BLaER1 (cell line): ENCODE measurements around the gene ATG2A.
A peak's percentile ranks its signal among the peaks of the same experiment; 100 is the strongest.

ENCODE experiments used
- H3K27ac ChIP-seq: shearing (Covaris generic); formaldehyde crosslinking; 2 replicates; pipeline ENCODE4 v1.8.1; 2022
- H3K27me3 ChIP-seq: shearing (Covaris generic); formaldehyde crosslinking; 2 replicates; pipeline ENCODE4 v1.8.1; 2022
- H3K36me3 ChIP-seq: shearing (Covaris generic); formaldehyde crosslinking; 2 replicates; pipeline ENCODE4 v1.8.1; 2022
- H3K4me1 ChIP-seq: shearing (Covaris generic); formaldehyde crosslinking; 2 replicates; pipeline ENCODE4 v1.8.1; 2022
- H3K4me2 ChIP-seq: shearing (Covaris generic); formaldehyde crosslinking; 2 replicates; pipeline ENCODE4 v1.8.1; 2022
- H3K4me3 ChIP-seq: shearing (Covaris generic); formaldehyde crosslinking; 2 replicates; pipeline ENCODE4 v1.8.1; 2022
- H3K9ac ChIP-seq: shearing (Covaris generic); formaldehyde crosslinking; 2 replicates; pipeline ENCODE4 v1.8.1; 2022
- H3K9me3 ChIP-seq: shearing (Covaris generic); formaldehyde crosslinking; 2 replicates; pipeline ENCODE4 v1.8.1; 2022
- H4K20me1 ChIP-seq: shearing (Covaris generic); formaldehyde crosslinking; 2 replicates; pipeline ENCODE4 v1.8.1; 2022
- Cebpa-rat ChIP-seq: shearing (Covaris generic); IDR thresholded peaks from 2 replicates; pipeline ENCODE4 v1.8.1; 2022

The ATG2A gene

GRCh38 chr11:64916040-64916774 is 802 bp downstream of the ATG2A start:
- H3K4me1 ChIP-seq, result peaks cover 61% of the 10 kb centered on the region

GRCh38 chr11:64915376-64915887 is 1.6 kb downstream of the ATG2A start:
- Histone ChIP-seq H3K27ac (peak overlapping the region; percentile 89), H3K27me3 (no peaks in the 10 kb centered on the region), H3K4me3 (peak overlapping the region; percentile 90), H4K20me1 (peaks cover 19% of the 10 kb centered on the region; the same call in 1 of the 2 replicates), H3K36me3 (peaks cover 41% of the 10 kb centered on the region), H3K9ac (peak overlapping the region; percentile 97), H3K4me2 (peak overlapping the region; percentile 100), H3K9me3 (no peaks in the 10 kb centered on the region), H3K4me1 (peaks cover 53% of the 10 kb centered on the region)
- TF ChIP-seq Cebpa-rat, result no peak

More at GRCh38 chr11:64916040-64916774, 802 bp downstream of the ATG2A start:
- peak overlapping the region; percentile 100 for H3K4me2 ChIP-seq
- peak overlapping the region; percentile 97 for H3K9ac ChIP-seq
- H3K36me3 ChIP-seq, result peaks cover 33% of the 10 kb centered on the region
- H4K20me1 ChIP-seq, result peaks cover 19% of the 10 kb centered on the region; the same call in 1 of the 2 replicates
- TF ChIP-seq Cebpa-rat, result no peak
- H3K4me3 ChIP-seq, result peak overlapping the region; percentile 90
- H3K27me3 ChIP-seq, result no peaks in the 10 kb centered on the region
- H3K27ac ChIP-seq, result peak overlapping the region; percentile 89
- no peaks in the 10 kb centered on the region for H3K9me3 ChIP-seq

DNA sequence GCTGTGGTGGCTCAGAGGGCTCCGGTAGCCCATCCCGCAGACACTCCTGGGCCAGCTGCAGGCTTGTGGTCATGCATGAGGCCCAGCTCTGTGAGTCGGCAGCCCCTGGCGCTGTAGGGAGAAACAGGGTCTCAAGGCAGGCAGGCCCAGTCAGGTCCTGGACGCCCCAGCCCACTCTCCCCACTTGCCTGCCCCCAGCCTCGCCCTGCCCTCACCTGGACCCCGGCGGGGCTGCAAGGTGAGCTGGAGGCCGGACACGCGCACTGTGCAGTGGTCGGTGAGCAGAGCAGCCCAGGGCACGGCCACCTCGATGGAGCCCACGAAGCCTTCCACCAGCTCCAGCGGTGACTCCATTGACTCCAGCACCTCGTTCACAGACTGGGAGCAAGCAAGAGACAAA is 2.9 kb downstream of the ATG2A start:
- H4K20me1 ChIP-seq, result peaks cover 19% of the 10 kb centered on the region; the same call in 1 of the 2 replicates
- H3K27me3 ChIP-seq, result no peaks in the 10 kb centered on the region
- no peak overlapping the region for H3K27ac ChIP-seq
- H3K9me3 ChIP-seq, result no peaks in the 10 kb centered on the region
- no peak for TF ChIP-seq Cebpa-rat
- 0 out of 2 replicates have a peak overlapping the region, but pooled peaks have one; percentile 18 for H3K9ac ChIP-seq
- H3K4me1 ChIP-seq, result peaks cover 40% of the 10 kb centered on the region
- H3K36me3 ChIP-seq, result peaks cover 54% of the 10 kb centered on the region
- no peak overlapping the region for H3K4me2 ChIP-seq
- no peak overlapping the region for H3K4me3 ChIP-seq

GRCh38 chr11:64913171-64913727 is 3.8 kb downstream of the ATG2A start:
- TF ChIP-seq Cebpa-rat, result no peak
- Histone ChIP-seq H3K27ac (no peak overlapping the region), H3K4me2 (no peak overlapping the region), H3K36me3 (peaks cover 63% of the 10 kb centered on the region), H3K9ac (no peak overlapping the region), H3K27me3 (no peaks in the 10 kb centered on the region), H3K9me3 (no peaks in the 10 kb centered on the region), H3K4me1 (peaks cover 32% of the 10 kb centered on the region), H4K20me1 (peaks cover 19% of the 10 kb centered on the region; the same call in 1 of the 2 replicates), H3K4me3 (no peak overlapping the region)

- H3K27ac ChIP-seq, result peak overlapping the region; percentile 64; the same call in 1 of the 2 replicates
- peaks cover 78% of the 10 kb centered on the region for H3K36me3 ChIP-seq
- H3K4me3 ChIP-seq, result no peak overlapping the region
- H3K4me2 ChIP-seq, result no peak overlapping the region
- peaks cover 16% of the 10 kb centered on the region; the same call in 1 of the 2 replicates for H4K20me1 ChIP-seq
- no peaks in the 10 kb centered on the region for H3K9me3 ChIP-seq
- no peaks in the 10 kb centered on the region for H3K27me3 ChIP-seq
- peaks cover 24% of the 10 kb centered on the region for H3K4me1 ChIP-seq
- peak overlapping the region; percentile 50; the same call in 1 of the 2 replicates for H3K9ac ChIP-seq
- TF ChIP-seq Cebpa-rat, result no peak
These were observed 5.3 kb downstream of the ATG2A start for GRCh38 chr11:64911689-64912088.

GRCh38 chr11:64911142-64911541 is 5.9 kb downstream of the ATG2A start:
- H3K27me3 ChIP-seq, result no peaks in the 10 kb centered on the region
- H3K27ac ChIP-seq, result 0 out of 2 replicates have a peak overlapping the region, but pooled peaks have one; percentile 64
- peaks cover 11% of the 10 kb centered on the region; the same call in 1 of the 2 replicates for H4K20me1 ChIP-seq
- H3K36me3 ChIP-seq, result peaks cover 84% of the 10 kb centered on the region
- no peak for TF ChIP-seq Cebpa-rat
- H3K9ac ChIP-seq, result 0 out of 2 replicates have a peak overlapping the region, but pooled peaks have one; percentile 50
- H3K9me3 ChIP-seq, result no peaks in the 10 kb centered on the region
- H3K4me3 ChIP-seq, result no peak overlapping the region
- H3K4me1 ChIP-seq, result peaks cover 21% of the 10 kb centered on the region
- no peak overlapping the region for H3K4me2 ChIP-seq

- H3K9ac ChIP-seq, result peak overlapping the region; percentile 15; the same call in 1 of the 2 replicates
- peaks cover 15% of the 10 kb centered on the region for H3K4me1 ChIP-seq
- TF ChIP-seq Cebpa-rat, result no peak
- no peaks in the 10 kb centered on the region for H3K9me3 ChIP-seq
- H4K20me1 ChIP-seq, result peaks cover 5% of the 10 kb centered on the region; the same call in 1 of the 2 replicates
- no peaks in the 10 kb centered on the region for H3K27me3 ChIP-seq
- no peak overlapping the region for H3K4me3 ChIP-seq
- peaks cover 90% of the 10 kb centered on the region for H3K36me3 ChIP-seq
- no peak overlapping the region for H3K4me2 ChIP-seq
- H3K27ac ChIP-seq, result no peak overlapping the region
These were observed 6.4 kb downstream of the ATG2A start for GRCh38 chr11:64910451-64911093.

GRCh38 chr11:64909653-64910343 is 7.2 kb downstream of the ATG2A start:
- Histone ChIP-seq H3K9ac (no peak overlapping the region), H3K36me3 (peaks cover 97% of the 10 kb centered on the region), H3K4me3 (no peak overlapping the region), H3K9me3 (no peaks in the 10 kb centered on the region), H3K27me3 (no peaks in the 10 kb centered on the region), H3K27ac (no peak overlapping the region), H3K4me1 (peaks cover 9% of the 10 kb centered on the region), H3K4me2 (no peak overlapping the region), H4K20me1 (no peaks in the 10 kb centered on the region)
- no peak for TF ChIP-seq Cebpa-rat

GRCh38 chr11:64908766-64909165 is 8.2 kb downstream of the ATG2A start:
- no peak overlapping the region for H3K4me2 ChIP-seq
- H3K36me3 ChIP-seq, result peaks cover 100% of the 10 kb centered on the region
- no peaks in the 10 kb centered on the region for H4K20me1 ChIP-seq
- peaks cover 9% of the 10 kb centered on the region for H3K4me1 ChIP-seq
- H3K4me3 ChIP-seq, result no peak overlapping the region
- no peak overlapping the region for H3K27ac ChIP-seq
- H3K9me3 ChIP-seq, result no peaks in the 10 kb centered on the region
- H3K27me3 ChIP-seq, result no peaks in the 10 kb centered on the region
- no peak for TF ChIP-seq Cebpa-rat
- no peak overlapping the region for H3K9ac ChIP-seq
